IgD-negative memory B cell (primary cell): Measurements from ENCODE around the gene CENPH. TPM values are rescaled to one million over a fixed set of nuclear protein-coding genes. Genes with fewer than 3 reads are reported as not detected.
"Not testable (repeated sequence)": the region's sequence is repeated elsewhere in the genome, so short reads cannot be mapped to it uniquely, and the experiment has no call there.

Experiments used
- H3K27ac Mint-ChIP-seq, 3 donors: one replicate each; pipeline ENCODE4 v1.8.0; 2020 to 2022; ENCODE audit warnings: mild to moderate bottlenecking in 3 of 3, mixed read lengths in 3 of 3, moderate library complexity in 1 of 3
- H3K27me3 Mint-ChIP-seq: one replicate; pipeline ENCODE4 v1.8.0; 2021; ENCODE audit warnings: mixed read lengths
- H3K36me3 Mint-ChIP-seq: one replicate; pipeline ENCODE4 v1.8.0; 2020; ENCODE audit warnings: mild to moderate bottlenecking, mixed read lengths
- H3K4me1 Mint-ChIP-seq, 3 donors: one replicate each; pipeline ENCODE4 v1.8.0; 2020 to 2022; ENCODE audit warnings: mixed read lengths in 3 of 3, mild to moderate bottlenecking in 1 of 3
- H3K4me3 Mint-ChIP-seq, 4 donors: one replicate each; pipeline ENCODE4 v1.8.0; 2020 to 2022; ENCODE audit warnings: mild to moderate bottlenecking in 4 of 4, mixed read lengths in 4 of 4, moderate library complexity in 3 of 4
- H3K9me3 Mint-ChIP-seq, 3 donors: one replicate each; pipeline ENCODE4 v1.8.0; 2020 to 2021; ENCODE audit warnings: mixed read lengths in 3 of 3, mild to moderate bottlenecking in 1 of 3
- polyA plus RNA-seq: library from polyadenylated mRNA; unstranded; fragments of 300-500 nt; fragmentation: Illumina TruSeq; gene quantifications from one replicate; pipeline ENCODE4 v1.2.3, GENCODE V29; 2021

Gene CENPH
- polyA plus RNA-seq, 1 donor from 2014 or later: 18.0 TPM

DNA sequence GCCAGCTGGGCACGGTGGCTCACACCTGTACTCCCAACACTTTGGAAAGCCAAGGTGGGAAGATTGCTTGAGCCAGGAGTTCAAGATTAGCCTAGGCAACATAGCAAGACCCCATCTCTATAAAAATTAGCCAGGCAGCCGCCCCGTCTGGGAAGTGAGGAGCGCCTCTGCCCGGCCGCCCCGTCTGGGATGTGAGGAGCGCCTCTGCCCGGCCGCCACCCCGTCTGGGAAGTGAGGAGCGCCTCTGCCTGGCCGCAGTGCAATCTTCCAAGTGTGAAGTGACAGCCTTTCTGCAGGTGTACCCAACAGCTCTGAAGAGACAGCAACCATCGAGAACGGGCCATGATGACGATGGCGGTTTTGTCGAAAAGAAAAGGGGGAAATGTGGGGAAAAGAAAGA, 31.0 kb downstream of the CENPH start:
- not testable (repeated sequence) for H3K9me3 Mint-ChIP-seq, H3K4me3 Mint-ChIP-seq, H3K27ac Mint-ChIP-seq, H3K27me3 Mint-ChIP-seq, H3K36me3 Mint-ChIP-seq
- peaks cover 15 to 20% (median 19%) of the 10 kb centered on the region in 3 donors for H3K4me1 Mint-ChIP-seq

DNA sequence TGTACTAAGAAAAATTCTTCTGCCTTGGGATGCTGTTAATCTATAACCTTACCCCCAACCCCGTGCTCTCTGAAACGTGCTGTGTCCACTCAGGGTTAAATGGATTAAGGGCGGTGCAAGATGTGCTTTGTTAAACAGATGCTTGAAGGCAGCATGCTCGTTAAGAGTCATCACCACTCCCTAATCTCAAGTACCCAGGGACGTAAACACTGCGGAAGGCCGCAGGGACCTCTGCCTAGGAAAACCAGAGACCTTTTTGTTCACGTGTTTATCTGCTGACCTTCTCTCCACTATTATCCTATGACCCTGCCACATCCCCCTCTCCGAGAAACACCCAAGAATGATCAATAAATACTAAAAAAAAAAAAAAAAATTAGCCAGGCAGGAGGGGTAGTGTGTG, 31.4 kb downstream of the CENPH start:
- H3K36me3 Mint-ChIP-seq, H3K9me3 Mint-ChIP-seq, H3K27me3 Mint-ChIP-seq, H3K4me3 Mint-ChIP-seq, H3K27ac Mint-ChIP-seq: not testable (repeated sequence)
- H3K4me1 Mint-ChIP-seq: peaks cover 15 to 19% (median 19%) of the 10 kb centered on the region in 3 donors

DNA sequence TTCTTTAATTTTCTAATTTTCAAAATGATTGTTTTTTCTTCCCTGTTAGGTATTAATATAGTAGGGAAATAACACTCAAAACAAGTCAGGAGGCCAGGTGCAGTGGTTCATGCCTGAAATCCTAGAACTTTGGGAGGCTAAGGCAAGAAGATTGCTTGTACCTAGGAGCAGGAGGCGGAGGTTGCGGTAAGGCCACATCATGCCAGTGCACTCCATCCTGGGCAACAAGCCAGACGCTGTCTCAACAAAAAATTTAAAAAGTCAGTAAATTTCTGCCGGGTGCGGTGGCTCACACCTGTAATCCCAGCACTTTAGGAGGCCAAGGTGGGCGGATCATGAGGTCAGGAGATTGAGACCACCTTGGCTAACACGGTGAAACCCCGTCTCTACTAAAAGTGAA, 35.1 kb downstream of the CENPH start:
- no peak overlapping the region for H3K27ac Mint-ChIP-seq
- no peaks in the 10 kb centered on the region for H3K9me3 Mint-ChIP-seq
- H3K4me1 Mint-ChIP-seq: peaks cover 3 to 6% (median 4%) of the 10 kb centered on the region in 3 donors

DNA sequence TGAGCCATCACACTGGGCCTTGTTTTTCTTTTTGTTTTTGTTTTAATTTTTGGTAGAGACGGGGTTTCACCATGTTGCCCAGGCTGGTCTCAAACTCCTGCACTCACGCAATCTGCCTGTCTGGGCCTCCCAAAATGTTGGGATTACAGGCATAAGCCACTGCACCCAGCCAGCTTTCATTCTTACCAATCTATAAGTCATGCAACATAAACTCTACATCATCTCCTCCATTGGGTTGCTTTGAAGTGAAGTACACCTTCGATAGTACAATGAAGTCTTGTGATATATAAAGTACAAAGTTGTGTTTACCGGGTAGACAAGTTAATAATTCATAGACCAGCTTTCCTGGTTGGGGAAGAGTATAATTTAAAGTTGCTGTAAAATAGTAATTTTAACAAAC, 36.5 kb downstream of the CENPH start:
- Mint-ChIP-seq H3K4me1 (peaks cover 3 to 6% (median 4%) of the 10 kb centered on the region in 3 donors), H3K36me3 (peaks cover 2% of the 10 kb centered on the region), H3K27me3 (no peaks in the 10 kb centered on the region), H3K4me3 (no peak overlapping the region), H3K9me3 (no peaks in the 10 kb centered on the region), H3K27ac (no peak overlapping the region)

More for the DNA sequence above, 35.1 kb downstream of the CENPH start:
- H3K4me3 Mint-ChIP-seq: no peak overlapping the region
- H3K36me3 Mint-ChIP-seq: peaks cover 4% of the 10 kb centered on the region
- no peaks in the 10 kb centered on the region for H3K27me3 Mint-ChIP-seq

DNA sequence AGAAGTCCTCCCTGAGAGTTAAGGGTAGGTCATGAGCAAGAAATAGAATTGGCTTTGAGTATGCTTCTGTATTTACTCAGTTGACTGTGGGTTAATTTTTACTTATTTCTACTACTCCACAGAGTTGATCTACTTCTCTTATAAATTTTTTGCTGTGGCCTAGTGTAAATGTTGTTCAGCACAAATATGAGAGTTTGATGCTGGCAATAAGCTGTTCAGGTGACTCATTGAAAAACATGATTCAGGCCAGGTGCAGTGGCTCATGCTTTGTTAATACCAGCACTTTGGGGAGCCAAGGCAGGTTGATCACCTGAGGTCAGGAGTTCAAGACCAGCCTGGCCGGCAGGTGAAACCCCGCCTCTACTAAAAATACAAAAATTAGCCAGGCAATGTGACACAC, 40.8 kb downstream of the CENPH start:
- Mint-ChIP-seq H3K27me3 (no peaks in the 10 kb centered on the region), H3K9me3 (no peaks in the 10 kb centered on the region), H3K36me3 (no peaks in the 10 kb centered on the region), H3K4me1 (peaks cover 0 to 7% (median 5%) of the 10 kb centered on the region in 3 donors), H3K27ac (no peak overlapping the region), H3K4me3 (no peak overlapping the region)

DNA sequence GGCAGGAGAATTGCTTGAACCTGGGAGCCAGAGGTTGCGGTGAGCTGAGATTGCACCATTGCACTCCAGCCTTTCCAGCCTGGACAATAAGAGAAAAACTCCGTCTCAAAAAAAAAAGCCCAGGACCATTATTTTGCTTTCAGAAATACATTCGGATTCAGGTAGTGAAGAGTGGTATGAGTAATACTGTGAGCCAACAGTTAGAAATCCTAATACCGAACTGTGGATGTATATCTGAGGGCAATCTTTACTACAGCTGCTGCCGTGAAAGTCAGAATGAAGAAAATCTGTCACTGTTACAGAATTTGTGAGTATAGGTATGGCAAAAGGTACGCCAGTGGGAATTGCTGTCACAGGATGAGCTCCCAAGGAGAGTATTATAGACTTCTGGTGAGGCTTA, 41.9 kb downstream of the CENPH start:
- H3K36me3 Mint-ChIP-seq: no peaks in the 10 kb centered on the region
- H3K27me3 Mint-ChIP-seq: no peaks in the 10 kb centered on the region
- H3K4me3 Mint-ChIP-seq: peak overlapping the region in 1 of 4 donors; percentile 44
- no peaks in the 10 kb centered on the region for H3K9me3 Mint-ChIP-seq
- H3K27ac Mint-ChIP-seq: no peak overlapping the region
- H3K4me1 Mint-ChIP-seq: peaks cover 6 to 12% (median 8%) of the 10 kb centered on the region in 3 donors

DNA sequence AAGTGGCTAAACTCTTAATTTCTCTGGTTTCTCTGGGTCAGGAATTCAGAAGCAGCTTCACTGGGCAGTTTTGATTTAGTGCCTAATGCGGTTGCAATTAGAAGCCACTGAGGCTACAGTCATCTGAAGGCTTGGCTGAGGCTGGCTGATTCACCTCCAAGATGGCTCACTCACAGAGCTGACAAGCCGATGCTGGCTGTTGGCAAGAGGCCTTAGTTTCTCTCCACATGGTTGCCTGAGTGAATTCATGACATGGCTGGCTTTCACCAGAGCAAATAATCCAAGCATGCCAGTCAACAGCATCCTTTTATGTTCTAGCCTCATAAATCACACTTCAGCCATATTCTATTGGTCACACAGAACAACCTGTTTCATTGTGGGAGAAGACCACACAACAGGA, 42.5 kb downstream of the CENPH start:
- peak overlapping the region in 1 of 4 donors; percentile 44 for H3K4me3 Mint-ChIP-seq
- H3K36me3 Mint-ChIP-seq: no peaks in the 10 kb centered on the region
- H3K27ac Mint-ChIP-seq: no peak overlapping the region
- no peaks in the 10 kb centered on the region for H3K27me3 Mint-ChIP-seq
- H3K9me3 Mint-ChIP-seq: no peaks in the 10 kb centered on the region
- peaks cover 10 to 14% (median 10%) of the 10 kb centered on the region in 3 donors for H3K4me1 Mint-ChIP-seq

DNA sequence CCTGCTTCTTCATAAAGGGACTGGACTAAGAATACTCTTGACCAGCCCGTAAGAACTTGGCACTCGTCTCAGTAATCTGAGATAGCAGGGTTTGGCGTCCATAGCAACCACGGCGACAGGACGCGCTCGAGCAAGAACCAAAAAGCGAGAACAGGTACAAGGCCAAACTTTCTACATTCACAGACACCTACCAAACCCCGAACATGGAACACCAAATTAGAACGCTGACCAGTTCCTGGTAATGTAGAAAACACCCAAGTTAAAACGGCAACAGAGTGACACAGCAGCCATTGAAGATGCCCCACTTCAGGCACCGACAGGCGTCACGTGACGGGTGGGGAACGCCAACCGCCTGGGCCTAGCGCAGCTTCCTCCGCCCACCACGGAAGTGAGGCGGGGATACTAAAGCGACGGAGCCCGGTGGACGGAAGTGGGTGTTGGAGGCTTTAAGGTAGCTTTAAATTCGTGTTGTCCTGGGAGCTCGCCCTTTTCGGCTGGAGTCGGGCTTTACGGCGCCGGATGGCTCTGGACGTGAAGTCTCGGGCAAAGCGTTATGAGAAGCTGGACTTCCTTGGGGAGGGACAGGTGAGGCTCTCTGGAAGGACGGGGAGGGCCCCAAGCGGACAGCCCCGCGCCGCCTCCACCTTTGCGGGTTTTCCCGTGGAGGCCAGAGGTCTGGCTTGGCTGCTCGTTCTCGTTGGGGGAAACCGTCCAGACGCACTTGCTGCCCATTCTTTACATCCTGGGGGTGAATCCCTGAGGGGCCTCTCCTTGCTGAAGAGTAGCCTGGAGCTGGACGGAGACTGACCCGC, 45.3 kb downstream of the CENPH start, which contains the start of gene CDK7:
Gene CDK7 (plus strand): TSS at position 430 of the 812 bp plus-strand sequence. CDS start 90 bp downstream, at position 520.
- peaks cover 22 to 29% (median 26%) of the 10 kb centered on the region in 3 donors for H3K4me1 Mint-ChIP-seq
- no peaks in the 10 kb centered on the region for H3K36me3 Mint-ChIP-seq
- peak within 1 kb of the TSS; percentile 95 to 99 (median 98) for H3K4me3 Mint-ChIP-seq
- no peaks in the 10 kb centered on the region for H3K9me3 Mint-ChIP-seq
- peak within 1 kb of the TSS; percentile 87 to 95 (median 92) for H3K27ac Mint-ChIP-seq
- H3K27me3 Mint-ChIP-seq: no peaks in the 10 kb centered on the region

DNA sequence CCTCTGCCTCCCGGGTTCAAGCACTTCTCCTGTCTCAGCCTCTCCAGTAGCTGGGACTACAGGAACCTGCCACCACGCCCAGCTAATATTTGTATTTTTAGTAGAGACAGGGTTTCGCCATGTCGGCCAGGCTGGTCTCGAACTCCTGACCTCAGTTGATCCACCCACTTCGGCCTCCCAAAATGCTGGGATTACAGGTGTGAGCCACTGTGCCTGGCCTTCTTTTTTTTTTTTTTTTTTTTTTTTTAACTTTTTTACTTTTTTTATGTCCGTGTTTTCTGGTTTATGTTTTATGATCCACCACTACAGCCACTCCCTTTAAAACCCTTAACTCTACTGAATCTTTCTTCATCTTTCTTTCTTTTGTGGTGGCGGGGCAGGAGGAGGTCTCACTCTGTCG, 47.4 kb downstream of the CENPH start:
- H3K9me3 Mint-ChIP-seq, H3K36me3 Mint-ChIP-seq, H3K27me3 Mint-ChIP-seq: not testable (repeated sequence)
- Mint-ChIP-seq H3K4me1 (peaks cover 27 to 37% (median 29%) of the 10 kb centered on the region in 3 donors), H3K4me3 (peak overlapping the region in 2 of 4 donors; percentile 91 to 95), H3K27ac (peak overlapping the region; percentile 3 to 82 (median 80))

DNA sequence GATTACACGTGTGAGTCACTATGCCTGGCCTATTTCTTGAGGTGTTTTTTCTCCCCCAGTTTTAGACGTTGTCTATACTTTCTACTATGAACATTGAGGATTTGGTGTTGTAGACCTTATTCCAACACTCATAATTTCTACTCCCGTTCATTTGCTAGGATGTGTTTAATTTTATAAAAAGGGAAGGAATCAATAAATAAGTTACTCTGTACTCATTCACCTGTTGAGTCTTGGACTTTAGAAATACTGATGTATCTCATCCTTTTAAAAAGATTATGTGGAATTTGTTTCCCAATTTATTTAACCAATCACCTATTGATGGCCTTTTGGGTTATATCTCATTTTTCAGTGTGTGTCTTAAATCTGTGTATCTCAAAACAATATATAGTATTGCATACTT, 48.5 kb downstream of the CENPH start:
- Mint-ChIP-seq H3K27me3 (no peaks in the 10 kb centered on the region), H3K4me1 (peaks cover 31 to 42% (median 35%) of the 10 kb centered on the region in 3 donors), H3K36me3 (peaks cover 12% of the 10 kb centered on the region), H3K9me3 (no peaks in the 10 kb centered on the region), H3K27ac (peak overlapping the region in 1 of 3 donors; percentile 37), H3K4me3 (peak overlapping the region in 1 of 4 donors; percentile 95)

DNA sequence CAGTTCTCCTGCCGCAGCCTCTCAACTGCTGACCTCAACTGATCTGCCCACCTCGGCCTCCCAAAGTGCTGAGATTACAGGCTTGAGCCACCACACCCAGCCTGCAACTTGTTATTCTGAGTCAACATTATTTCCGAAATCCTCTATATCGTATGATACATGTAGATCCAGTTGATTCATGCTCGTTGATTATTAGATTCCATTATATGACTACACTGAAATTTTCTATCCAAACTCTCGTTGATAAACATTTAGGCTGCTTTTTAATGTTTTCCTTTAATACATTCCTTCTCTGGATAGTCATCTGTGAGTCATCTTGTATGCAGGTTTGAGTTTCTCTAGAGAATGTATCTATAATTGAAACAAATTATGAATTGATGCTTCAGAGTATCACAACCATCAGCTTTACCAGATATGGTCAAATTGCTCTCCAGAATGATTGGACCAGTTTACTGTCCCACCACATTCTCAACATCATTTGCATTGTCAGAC, 49.4 kb downstream of the CENPH start:
- no peaks in the 10 kb centered on the region for H3K9me3 Mint-ChIP-seq
- H3K27me3 Mint-ChIP-seq: no peaks in the 10 kb centered on the region
- no peak overlapping the region for H3K27ac Mint-ChIP-seq
- peak overlapping the region in 1 of 4 donors; percentile 41 for H3K4me3 Mint-ChIP-seq
- peaks cover 38 to 48% (median 42%) of the 10 kb centered on the region in 3 donors for H3K4me1 Mint-ChIP-seq
- H3K36me3 Mint-ChIP-seq: peaks cover 15% of the 10 kb centered on the region

DNA sequence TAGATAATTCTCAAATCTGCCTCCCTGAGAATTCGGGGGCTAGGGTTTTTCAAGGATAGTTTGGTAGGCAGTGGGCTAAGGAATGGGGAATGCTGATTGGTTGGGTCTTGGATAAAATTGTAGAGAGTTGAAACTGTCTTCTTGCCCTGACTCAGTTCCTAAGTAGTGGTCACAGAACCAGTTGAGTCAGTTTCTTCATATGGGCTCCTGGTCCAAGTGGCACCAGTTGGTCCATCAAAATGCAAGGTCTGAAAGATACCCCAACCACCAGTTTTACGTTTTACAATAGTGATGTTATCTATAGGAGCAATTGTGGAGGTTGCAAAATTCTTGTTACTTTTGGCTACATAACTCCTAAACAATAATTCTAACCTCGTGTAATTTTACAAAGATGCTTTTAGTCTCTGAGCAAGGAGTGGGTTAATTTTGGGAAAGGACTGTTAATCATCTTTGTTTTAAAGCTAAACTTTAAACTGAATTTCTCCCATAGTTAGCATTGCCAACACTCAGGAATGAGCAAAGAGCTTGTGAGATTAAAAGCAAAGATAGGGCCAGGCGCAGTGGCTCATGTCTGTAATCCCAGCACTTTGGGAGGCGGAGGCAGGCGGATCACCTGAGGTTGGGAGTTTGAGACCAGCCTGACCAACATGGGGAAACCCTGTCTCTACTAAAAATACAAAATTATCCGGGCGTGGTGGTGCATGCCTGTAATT, 53.0 kb downstream of the CENPH start:
- Mint-ChIP-seq H3K4me1 (peaks cover 30 to 44% (median 44%) of the 10 kb centered on the region in 3 donors), H3K27ac (no peak overlapping the region), H3K27me3 (no peaks in the 10 kb centered on the region), H3K4me3 (no peak overlapping the region), H3K9me3 (no peaks in the 10 kb centered on the region), H3K36me3 (peaks cover 22% of the 10 kb centered on the region)

DNA sequence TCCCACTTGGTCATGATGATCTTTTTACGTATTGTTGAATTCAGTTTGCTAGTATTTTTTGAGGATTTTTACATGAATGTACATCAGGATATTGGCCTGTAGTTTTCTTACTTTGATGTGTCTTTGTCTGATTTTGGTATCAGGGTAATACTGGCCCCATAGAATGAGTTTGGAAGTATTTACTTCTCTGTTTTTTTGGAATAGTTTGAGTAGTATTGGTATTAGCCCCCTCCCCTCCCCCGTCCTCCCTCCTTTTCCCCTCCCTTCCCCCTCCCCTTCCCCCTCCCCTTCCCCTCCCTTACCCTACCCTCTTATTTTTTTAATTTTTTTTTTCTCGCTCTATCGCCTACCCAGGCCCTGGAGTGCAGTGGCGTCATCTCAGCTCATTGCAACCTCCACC, 55.6 kb downstream of the CENPH start:
- H3K27ac Mint-ChIP-seq: no peak overlapping the region
- peak overlapping the region in 1 of 4 donors; percentile 60 for H3K4me3 Mint-ChIP-seq
- peaks cover 0 to 6% (median 0%) of the 10 kb centered on the region in 3 donors for H3K9me3 Mint-ChIP-seq
- H3K36me3 Mint-ChIP-seq: peaks cover 23% of the 10 kb centered on the region
- peaks cover 22 to 38% (median 36%) of the 10 kb centered on the region in 3 donors for H3K4me1 Mint-ChIP-seq
- no peaks in the 10 kb centered on the region for H3K27me3 Mint-ChIP-seq

DNA sequence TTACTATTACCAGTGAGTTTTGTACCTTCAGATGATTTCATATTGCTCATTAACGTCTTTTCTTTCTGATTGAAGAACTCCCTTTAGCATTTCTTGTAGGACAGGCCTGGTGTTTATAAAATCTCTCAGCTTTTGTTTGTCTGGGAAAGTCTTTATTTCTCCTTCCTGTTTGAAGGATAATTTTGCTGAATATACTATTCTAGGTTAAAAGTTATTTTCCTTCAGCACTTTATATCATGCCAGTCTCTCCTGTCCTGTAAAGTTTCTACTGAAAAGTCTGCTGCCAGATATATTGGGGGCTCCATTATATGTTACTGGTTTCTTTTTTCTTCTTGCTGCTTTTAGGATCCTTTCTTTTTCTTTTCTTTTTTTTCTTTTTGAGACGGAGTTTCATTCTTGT, 58.6 kb downstream of the CENPH start:
- H3K4me1 Mint-ChIP-seq: peaks cover 15 to 27% (median 23%) of the 10 kb centered on the region in 3 donors
- H3K9me3 Mint-ChIP-seq: peaks cover 0 to 6% (median 0%) of the 10 kb centered on the region in 3 donors
- H3K27me3 Mint-ChIP-seq: no peaks in the 10 kb centered on the region
- H3K36me3 Mint-ChIP-seq: peaks cover 13% of the 10 kb centered on the region
- no peak overlapping the region for H3K4me3 Mint-ChIP-seq
- no peak overlapping the region for H3K27ac Mint-ChIP-seq

DNA sequence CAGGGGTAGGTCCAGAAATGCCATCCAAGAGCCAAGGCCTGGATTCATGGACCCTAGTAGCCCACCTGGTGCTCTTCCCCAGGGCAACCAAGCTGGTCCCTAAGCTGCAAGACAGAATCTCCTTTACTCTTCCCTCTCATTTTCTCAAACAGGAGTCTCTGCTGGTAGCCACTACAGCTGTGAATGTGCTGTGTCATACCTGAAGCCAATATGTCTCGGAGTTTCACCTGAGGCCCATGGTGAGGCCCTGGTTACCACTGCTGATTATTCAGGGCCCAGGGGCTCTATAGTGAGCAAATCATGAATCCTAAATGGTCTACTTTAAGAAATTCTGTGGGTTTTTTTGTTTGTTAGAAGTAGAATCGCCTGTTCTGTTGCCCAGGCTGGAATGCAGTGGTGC, 61.2 kb downstream of the CENPH start:
- Mint-ChIP-seq H3K4me1 (peaks cover 3 to 16% (median 10%) of the 10 kb centered on the region in 3 donors), H3K27ac (no peak overlapping the region), H3K36me3 (peaks cover 10% of the 10 kb centered on the region), H3K4me3 (no peak overlapping the region), H3K27me3 (no peaks in the 10 kb centered on the region), H3K9me3 (peaks cover 0 to 6% (median 0%) of the 10 kb centered on the region in 3 donors)
